ENCODE data around the gene CALML3. TPM values are rescaled to one million over a fixed set of nuclear protein-coding genes. Genes with fewer than 3 reads are reported as not detected.
"Not testable (repeated sequence)": the region's sequence is repeated elsewhere in the genome, so short reads cannot be mapped to it uniquely, and the experiment has no call there.

The CALML3 gene
- total RNA-seq, 1 experiment from 2014 or later = not detected

- ChIA-PET POLR2A (ENCODE audit: unreplicated experiment) (no interaction called here), CTCF (no interaction called here)
- BruUV-seq (replicated peaks) = no TSS peak
- Histone ChIP-seq H3K36me3 (ENCODE audit: low read depth) (no peaks in the 10 kb centered on the region), H4K20me1 (ENCODE audit: insufficient read depth) (no peaks in the 10 kb centered on the region), H3K9me2 (ENCODE audit: insufficient read depth) (no peaks in the 10 kb centered on the region), H3K27me3 (ENCODE audit: insufficient read depth, low read depth) (no peaks in the 10 kb centered on the region), H3F3A (ENCODE audit: insufficient read depth, low read depth) (peaks cover 17% of the 10 kb centered on the region), H3K79me2 (ENCODE audit: low read depth) (no peaks in the 10 kb centered on the region), H3K27ac (no peak overlapping the region), H3K4me1 (replicated peaks; ENCODE audit: insufficient read depth) (peaks cover 28% of the 10 kb centered on the region), H3K9me3 (ENCODE audit: insufficient read depth, low read depth) (no peaks in the 10 kb centered on the region), H3K4me2 (no peak overlapping the region), H3K4me3 (no peak overlapping the region), H2AFZ (no peak overlapping the region)
- intact Hi-C loops (cut with micrococcal nuclease; ENCODE audit: unreplicated experiment) = no loop called here
- DNase-seq = no peak
- TF ChIP-seq CTCF (conservative IDR thresholded peaks at IDR 0.05) = no peak
- no peak for TF ChIP-seq EZH2 (IDR thresholded peaks at IDR 0.05; ENCODE audit: low read depth)
Measured at GRCh38 chr10:5556576-5556975, 31.8 kb downstream of the CALML3 start.

GRCh38 chr10:5557040-5557721 lies 32.4 kb downstream of the CALML3 start:
- Histone ChIP-seq H3K9me2 (ENCODE audit: insufficient read depth) (no peaks in the 10 kb centered on the region), H2AFZ (no peak overlapping the region), H3F3A (ENCODE audit: insufficient read depth, low read depth) (peaks cover 11% of the 10 kb centered on the region), H4K20me1 (ENCODE audit: insufficient read depth) (no peaks in the 10 kb centered on the region), H3K4me3 (no peak overlapping the region), H3K9me3 (ENCODE audit: insufficient read depth, low read depth) (no peaks in the 10 kb centered on the region), H3K27ac (no peak overlapping the region), H3K4me1 (replicated peaks; ENCODE audit: insufficient read depth) (peaks cover 23% of the 10 kb centered on the region), H3K79me2 (ENCODE audit: low read depth) (no peaks in the 10 kb centered on the region), H3K4me2 (no peak overlapping the region), H3K36me3 (ENCODE audit: low read depth) (no peaks in the 10 kb centered on the region), H3K27me3 (ENCODE audit: insufficient read depth, low read depth) (no peaks in the 10 kb centered on the region)
- TF ChIP-seq CTCF (conservative IDR thresholded peaks at IDR 0.05) (no peak), EZH2 (IDR thresholded peaks at IDR 0.05; ENCODE audit: low read depth) (no peak)
- DNase-seq = no peak
- intact Hi-C loops (cut with micrococcal nuclease; ENCODE audit: unreplicated experiment) = no loop called here
- ChIA-PET CTCF (no interaction called here), POLR2A (ENCODE audit: unreplicated experiment) (no interaction called here)
- BruUV-seq (replicated peaks) = no TSS peak

- ChIA-PET POLR2A (ENCODE audit: unreplicated experiment) (no interaction called here), CTCF (no interaction called here)
- Histone ChIP-seq H2AFZ (no peak overlapping the region), H3K27me3 (ENCODE audit: insufficient read depth, low read depth) (no peaks in the 10 kb centered on the region), H3K9me2 (ENCODE audit: insufficient read depth) (no peaks in the 10 kb centered on the region), H3K27ac (no peak overlapping the region), H3K9me3 (ENCODE audit: insufficient read depth, low read depth) (no peaks in the 10 kb centered on the region), H4K20me1 (ENCODE audit: insufficient read depth) (no peaks in the 10 kb centered on the region), H3K79me2 (ENCODE audit: low read depth) (no peaks in the 10 kb centered on the region), H3K4me2 (no peak overlapping the region), H3K4me1 (replicated peaks; ENCODE audit: insufficient read depth) (peaks cover 14% of the 10 kb centered on the region), H3F3A (ENCODE audit: insufficient read depth, low read depth) (peaks cover 1% of the 10 kb centered on the region; the same call in 1 of the 2 replicates), H3K4me3 (no peak overlapping the region), H3K36me3 (ENCODE audit: low read depth) (no peaks in the 10 kb centered on the region)
- TF ChIP-seq CTCF (conservative IDR thresholded peaks at IDR 0.05) (no peak), EZH2 (IDR thresholded peaks at IDR 0.05; ENCODE audit: low read depth) (no peak)
- BruUV-seq (replicated peaks) = no TSS peak
- no peak for DNase-seq
- intact Hi-C loops (cut with micrococcal nuclease; ENCODE audit: unreplicated experiment) = no loop called here
Measured at GRCh38 chr10:5557799-5558771, 33.3 kb downstream of the CALML3 start.

- H3F3A ChIP-seq (ENCODE audit: insufficient read depth, low read depth); POLR2A ChIA-PET (ENCODE audit: unreplicated experiment); BruUV-seq (replicated peaks); H3K9me2 ChIP-seq (ENCODE audit: insufficient read depth); H3K79me2 ChIP-seq (ENCODE audit: low read depth); H3K27ac ChIP-seq; DNase-seq; H3K9me3 ChIP-seq (ENCODE audit: insufficient read depth, low read depth); H3K4me1 ChIP-seq (replicated peaks; ENCODE audit: insufficient read depth); H3K4me3 ChIP-seq; intact Hi-C loops (cut with micrococcal nuclease; ENCODE audit: unreplicated experiment); H3K27me3 ChIP-seq (ENCODE audit: insufficient read depth, low read depth); H2AFZ ChIP-seq; H4K20me1 ChIP-seq (ENCODE audit: insufficient read depth); H3K36me3 ChIP-seq (ENCODE audit: low read depth); H3K4me2 ChIP-seq: not testable (repeated sequence)
- CTCF ChIA-PET = interaction anchor here (0.6 kb wide), 1 partner anchor 25 kb away, joined by 3 read pairs; no protein-coding TSS in a partner anchor
Measured at GRCh38 chr10:5559022-5559421, 34.3 kb downstream of the CALML3 start.
